Smooth muscle cell of the coronary artery (primary cell): ENCODE data around the gene PHF5A. TPM values are rescaled to one million over a fixed set of nuclear protein-coding genes. Genes with fewer than 3 reads are reported as not detected.

Experiments used
- total RNA-seq: library from RNA; depleted of rRNA; stranded (reverse); fragments of >200 nt; gene quantifications from 2 replicates; pipeline ENCODE4 v1.2.3, GENCODE V29; 2014; ENCODE audit warnings: low replicate concordance

Gene PHF5A, protein sequence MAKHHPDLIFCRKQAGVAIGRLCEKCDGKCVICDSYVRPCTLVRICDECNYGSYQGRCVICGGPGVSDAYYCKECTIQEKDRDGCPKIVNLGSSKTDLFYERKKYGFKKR
- 59.8 and 62.2 TPM in 2 replicates for total RNA-seq

DNA sequence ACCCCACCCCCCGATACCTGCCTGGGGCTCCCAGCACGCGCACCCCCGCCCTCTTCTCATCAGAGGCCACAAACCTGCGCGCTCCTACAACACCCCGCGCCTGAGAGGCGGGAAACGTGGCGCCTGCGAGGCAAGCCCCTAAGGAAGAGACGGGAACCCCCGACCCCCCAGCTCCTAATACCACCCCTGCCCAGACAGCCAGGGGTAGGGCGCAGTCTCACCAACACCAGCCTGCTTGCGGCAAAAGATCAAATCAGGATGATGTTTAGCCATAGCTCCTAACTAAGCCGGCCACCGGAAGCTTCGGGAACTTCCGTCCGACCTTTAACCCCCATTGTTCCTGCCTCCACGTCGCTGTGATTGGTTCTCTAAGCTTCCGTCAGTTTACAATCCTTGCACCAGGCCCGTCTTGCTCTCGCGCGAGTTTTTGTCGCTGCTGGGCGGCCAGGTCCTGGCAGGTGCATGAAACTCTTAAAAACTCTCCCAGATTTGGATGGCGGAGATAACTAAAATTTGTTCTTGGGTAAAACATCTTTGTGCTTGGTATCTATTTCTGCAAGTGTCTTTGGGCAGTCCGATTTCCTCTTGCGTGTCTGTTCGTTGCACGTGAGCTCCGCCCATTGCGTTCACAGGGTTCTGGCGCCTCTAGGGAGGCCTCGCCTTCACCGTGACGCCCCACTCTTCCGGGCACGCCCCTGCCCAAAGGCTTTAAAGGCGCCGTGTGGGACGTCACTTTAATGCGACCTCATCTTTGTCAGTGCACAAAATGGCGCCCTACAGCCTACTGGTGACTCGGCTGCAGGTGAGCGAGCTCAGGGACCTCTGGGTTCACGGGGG lies at the start of gene PHF5A, which contains the start of gene ACO2:
TSS of gene PHF5A (minus strand) at position 312 of the 837 bp plus-strand sequence. CDS start at position 273, 39 bp downstream.
TSS of gene ACO2 (plus strand) at position 737 of the 837 bp plus-strand sequence. CDS start at position 767, 30 bp downstream.

DNA sequence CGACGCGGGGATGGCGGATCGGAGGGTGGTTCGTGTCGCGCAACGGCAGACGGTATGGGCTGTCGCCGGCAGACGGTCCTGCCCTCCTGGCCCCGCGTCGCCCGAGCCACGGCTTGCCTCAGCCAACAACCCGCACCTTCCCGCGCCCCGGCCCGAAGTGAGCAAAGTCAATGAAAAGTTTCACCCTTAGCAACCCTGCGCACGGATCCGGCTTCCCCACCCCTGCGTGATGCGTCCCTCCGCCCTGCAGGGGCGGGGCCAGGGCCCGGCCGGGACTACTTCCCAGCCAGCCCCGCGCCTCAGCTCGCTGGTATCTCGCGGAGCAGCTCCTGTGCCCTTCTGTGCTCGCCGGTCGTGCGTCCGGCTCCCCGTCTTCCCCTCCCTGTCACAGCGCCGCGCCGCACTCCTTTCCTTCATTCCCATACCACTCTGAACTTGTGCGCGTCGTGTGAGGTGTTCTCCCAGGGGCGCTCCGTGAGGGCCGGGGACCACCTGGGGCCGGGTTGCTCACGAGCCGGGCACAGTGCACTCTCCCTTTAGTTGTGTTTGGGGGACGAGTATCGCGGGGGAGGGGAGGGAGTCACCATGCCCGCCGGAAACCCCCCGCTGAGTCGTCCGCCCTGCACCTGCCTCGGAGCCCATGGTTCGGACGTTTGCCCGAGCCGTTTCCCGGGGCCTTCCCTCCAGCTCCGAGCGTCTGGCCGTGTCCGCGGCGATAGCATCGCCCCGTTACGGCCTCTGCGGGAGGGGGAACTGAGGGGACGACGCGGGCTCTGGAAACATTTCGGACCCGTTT lies 21.7 kb downstream of the PHF5A start, which contains the start of gene TOB2:
TSS of gene TOB2 (minus strand) at position 163 of the 796 bp plus-strand sequence. CDS start 9,456 bp downstream, outside the sequence.

Other genes starting within 250 kb of the PHF5A start
- gene CHADL, start 227.8 kb downstream of the PHF5A start, total RNA-seq: 0.12 and 0.60 TPM in 2 replicates
- gene RANGAP1, start 182.5 kb downstream of the PHF5A start, total RNA-seq: 30.9 and 62.8 TPM in 2 replicates
- 39.3 and 61.9 TPM in 2 replicates for gene ZC3H7B, start 167.2 kb downstream of the PHF5A start, total RNA-seq
- 4.5 and 10.5 TPM in 2 replicates for gene TEF, start 86.8 kb downstream of the PHF5A start, total RNA-seq
- gene TOB2, start 21.9 kb downstream of the PHF5A start, total RNA-seq: 10.1 TPM in 2 replicates
- 67.7 and 78.2 TPM in 2 replicates for gene ACO2, start 425 bp upstream of the PHF5A start, total RNA-seq
- gene POLR3H, start 75.8 kb upstream of the PHF5A start, total RNA-seq: 20.2 and 33.2 TPM in 2 replicates
- 1.4 and 9.3 TPM in 2 replicates for gene CSDC2, start 92.3 kb upstream of the PHF5A start, total RNA-seq
- 25.5 and 26.2 TPM in 2 replicates for gene PMM1, start 121.1 kb upstream of the PHF5A start, total RNA-seq
- gene DESI1, start 152.4 kb upstream of the PHF5A start, total RNA-seq: 6.4 and 12.7 TPM in 2 replicates
- 210 and 290 TPM in 2 replicates for gene XRCC6, start 152.6 kb upstream of the PHF5A start, total RNA-seq
- gene SNU13, start 220.2 kb upstream of the PHF5A start, total RNA-seq: 76.8 and 94.9 TPM in 2 replicates
- 0.12 and 1.1 TPM in 2 replicates for gene MEI1, start 230.8 kb upstream of the PHF5A start, total RNA-seq